ENCODE results near the gene MACROH2A2. TPM values are rescaled to one million over a fixed set of nuclear protein-coding genes. Genes with fewer than 3 reads are reported as not detected.

Gene MACROH2A2
- total RNA-seq, 1 donor from 2014 or later, result 8.2 TPM

- H3K27ac ChIP-seq, result no peak overlapping the region
These were observed 798 bp upstream of the MACROH2A2 start for GRCh38 chr10:70051848-70052247.

GRCh38 chr10:70053218-70053840, 683 bp downstream of the MACROH2A2 start:
- no peak overlapping the region for H3K27ac ChIP-seq
- peak overlapping the region; percentile 62 to 77 for H3K4me3 ChIP-seq
- DNase-seq (ENCODE audit: low spot score in 2 of 2), result no peak

More at GRCh38 chr10:70051848-70052247, 798 bp upstream of the MACROH2A2 start:
- no peak for TF ChIP-seq CTCF (IDR thresholded peaks at IDR 0.05)
- no peaks in the 10 kb centered on the region for H3K36me3 ChIP-seq
- no peaks in the 10 kb centered on the region for H3K4me1 ChIP-seq
- DNase-seq (ENCODE audit: low spot score in 2 of 2), result no peak
- no peaks in the 10 kb centered on the region for H3K27me3 ChIP-seq
- peak overlapping the region; percentile 62 to 77 for H3K4me3 ChIP-seq
- H3K9me3 ChIP-seq, result no peaks in the 10 kb centered on the region
- intact Hi-C loops (cut with DNase I), result no loop called here

GRCh38 chr10:70053841-70054288, 1.2 kb downstream of the MACROH2A2 start:
- no peak for TF ChIP-seq CTCF (IDR thresholded peaks at IDR 0.05)
- DNase-seq (ENCODE audit: low spot score in 2 of 2), result no peak
- Histone ChIP-seq H3K4me3 (peak overlapping the region; percentile 62 to 77), H3K9me3 (no peaks in the 10 kb centered on the region), H3K36me3 (no peaks in the 10 kb centered on the region), H3K27me3 (no peaks in the 10 kb centered on the region), H3K27ac (no peak overlapping the region), H3K4me1 (no peaks in the 10 kb centered on the region)
- intact Hi-C loops (cut with DNase I), result no loop called here

More at GRCh38 chr10:70053218-70053840, 683 bp downstream of the MACROH2A2 start:
- no peak for TF ChIP-seq CTCF (IDR thresholded peaks at IDR 0.05)
- H3K27me3 ChIP-seq, result no peaks in the 10 kb centered on the region
- H3K4me1 ChIP-seq, result no peaks in the 10 kb centered on the region
- H3K36me3 ChIP-seq, result no peaks in the 10 kb centered on the region
- no peaks in the 10 kb centered on the region for H3K9me3 ChIP-seq
- intact Hi-C loops (cut with DNase I), result no loop called here

- Histone ChIP-seq H3K27ac (no peak overlapping the region), H3K4me1 (no peaks in the 10 kb centered on the region), H3K36me3 (no peaks in the 10 kb centered on the region), H3K9me3 (no peaks in the 10 kb centered on the region), H3K4me3 (no peak overlapping the region), H3K27me3 (no peaks in the 10 kb centered on the region)
- TF ChIP-seq CTCF (IDR thresholded peaks at IDR 0.05), result no peak
- intact Hi-C loops (cut with DNase I), result no loop called here
- DNase-seq (ENCODE audit: low spot score in 2 of 2), result no peak
These were observed 2.3 kb downstream of the MACROH2A2 start for GRCh38 chr10:70054902-70055301.

GRCh38 chr10:70055550-70055949, 2.9 kb downstream of the MACROH2A2 start:
- no peaks in the 10 kb centered on the region for H3K9me3 ChIP-seq
- DNase-seq (ENCODE audit: low spot score in 2 of 2), result no peak
- H3K36me3 ChIP-seq, result no peaks in the 10 kb centered on the region
- H3K27ac ChIP-seq, result no peak overlapping the region
- no peaks in the 10 kb centered on the region for H3K4me1 ChIP-seq
- TF ChIP-seq CTCF (IDR thresholded peaks at IDR 0.05), result no peak
- H3K4me3 ChIP-seq, result no peak overlapping the region
- intact Hi-C loops (cut with DNase I), result no loop called here
- H3K27me3 ChIP-seq, result no peaks in the 10 kb centered on the region

All from ascending aorta (tissue), 2 donors.